Neural cell (in vitro differentiated cells): ENCODE measurements around the gene LCN10. TPM values are rescaled to one million over a fixed set of nuclear protein-coding genes. Genes with fewer than 3 reads are reported as not detected.

Experiments used
- H2AFZ ChIP-seq: fragments of 200-600, 300-800 bp; sonication (generic), shearing (Covaris generic); 2 replicates; pipeline ENCODE4 v1.6.0; 2014; ENCODE audit warnings: low read depth, mild to moderate bottlenecking, antibody characterized with exemption, low read length, moderate library complexity
- H3F3A ChIP-seq: fragments of 200-600 bp; shearing (Covaris generic); 2 replicates; pipeline ENCODE4 v1.6.1; 2016; ENCODE audit warnings: mild to moderate bottlenecking, moderate library complexity, mixed read lengths, antibody characterized with exemption, low read length; ENCODE audit not compliant: insufficient read depth, poor library complexity, severe bottlenecking
- H3K27ac ChIP-seq: fragments of 200-600, 300-800 bp; sonication (generic), shearing (Covaris generic); 2 replicates; pipeline ENCODE4 v1.5.1; 2014; ENCODE audit warnings: mild to moderate bottlenecking, low read length, moderate library complexity
- H3K27me3 ChIP-seq: fragments of 300-800, 200-600 bp; sonication (generic), shearing (Covaris generic); 2 replicates; pipeline ENCODE4 v1.6.0; 2014; ENCODE audit warnings: mild to moderate bottlenecking, low read depth, low read length, moderate library complexity; ENCODE audit not compliant: insufficient read depth
- H3K36me3 ChIP-seq: fragments of 300-800, 200-600 bp; sonication (generic), shearing (Covaris generic); 2 replicates; pipeline ENCODE4 v1.5.1; 2014; ENCODE audit warnings: mild to moderate bottlenecking, antibody characterized with exemption, low read length, moderate library complexity; ENCODE audit not compliant: insufficient read depth
- H3K4me2 ChIP-seq: fragments of 300-800, 200-600 bp; sonication (generic), shearing (Covaris generic); 2 replicates; pipeline ENCODE4 v1.6.0; 2014; ENCODE audit warnings: mild to moderate bottlenecking, low read length
- H3K4me3 ChIP-seq: fragments of 300-800, 200-600 bp; sonication (generic), shearing (Covaris generic); 2 replicates; pipeline ENCODE4 v1.5.1; 2014; ENCODE audit warnings: mild to moderate bottlenecking, low read length, moderate library complexity
- H3K79me2 ChIP-seq: fragments of 200-600 bp; shearing (Covaris generic); replicated peaks from 2 replicates; pipeline ENCODE4 v1.6.0; 2014; ENCODE audit warnings: mild to moderate bottlenecking, low read length, moderate library complexity; ENCODE audit not compliant: insufficient read depth
- H3K9ac ChIP-seq: fragments of 300-800, 200-600 bp; sonication (generic), shearing (Covaris generic); 2 replicates; pipeline ENCODE4 v1.6.1; 2016; ENCODE audit warnings: mild to moderate bottlenecking, low read length, mixed read lengths
- H3K9me2 ChIP-seq: fragments of 200-600 bp; shearing (Covaris generic); 2 replicates; pipeline ENCODE4 v1.6.1; 2016; ENCODE audit warnings: mild to moderate bottlenecking, low read length, mixed read lengths; ENCODE audit not compliant: insufficient read depth
- H3K9me3 ChIP-seq: fragments of 200-600, 300-800 bp; sonication (generic), shearing (Covaris generic); 2 replicates; pipeline ENCODE4 v1.6.1; 2016; ENCODE audit warnings: mild to moderate bottlenecking, mixed run types, low read length, moderate library complexity, mixed read lengths
- H4K20me1 ChIP-seq: fragments of 200-600 bp; shearing (Covaris generic); 2 replicates; pipeline ENCODE4 v1.6.1; 2016; ENCODE audit warnings: mild to moderate bottlenecking, mixed run types; ENCODE audit not compliant: insufficient read depth
- EP300 ChIP-seq: fragments of 450-650 bp; conservative IDR thresholded peaks from 2 replicates; pipeline ENCODE4 v1.6.1; 2014; ENCODE audit warnings: antibody characterized with exemption, mild to moderate bottlenecking, moderate library complexity; ENCODE audit not compliant: poor library complexity, severe bottlenecking
- EZH2 ChIP-seq: fragments of 200-600, 300-800 bp; shearing (Covaris generic), sonication (generic); IDR thresholded peaks from 2 replicates; pipeline ENCODE4 v1.6.1; 2014; ENCODE audit warnings: antibody characterized with exemption, low read length, borderline replicate concordance, mild to moderate bottlenecking; ENCODE audit not compliant: insufficient read depth, poor library complexity, severe bottlenecking
- MXI1 ChIP-seq: fragments of 450-650 bp; conservative IDR thresholded peaks from 2 replicates; pipeline ENCODE4 v1.6.1; 2014; ENCODE audit warnings: antibody characterized with exemption, mild to moderate bottlenecking; ENCODE audit not compliant: poor library complexity, severe bottlenecking
- POLR2AphosphoS5 ChIP-seq: IDR thresholded peaks from 2 replicates; pipeline ENCODE4 v1.6.1; 2012
- RAD21 ChIP-seq: fragments of 450-650 bp; conservative IDR thresholded peaks from 2 replicates; pipeline ENCODE4 v1.6.1; 2014; ENCODE audit warnings: antibody characterized with exemption, mild to moderate bottlenecking, moderate library complexity
- SMC3 ChIP-seq: fragments of 450-650 bp; conservative IDR thresholded peaks from 2 replicates; pipeline ENCODE4 v1.6.1; 2014; ENCODE audit warnings: antibody characterized with exemption, mild to moderate bottlenecking, moderate library complexity; ENCODE audit not compliant: poor library complexity
- TAF1 ChIP-seq: IDR thresholded peaks from 2 replicates; pipeline ENCODE4 v1.6.1; 2012; ENCODE audit warnings: low read depth
- polyA plus RNA-seq: library from polyadenylated mRNA; depleted of rRNA; stranded (reverse); fragments of >200 nt; gene quantifications from 2 replicates; pipeline ENCODE4 v1.2.3, GENCODE V29; 2014
- TF ChIP-seq, protein P1 (sequence below): fragments of 450-650 bp; IDR thresholded peaks from 2 replicates; pipeline ENCODE4 v1.5.1; 2014; ENCODE audit warnings: antibody characterized with exemption, mild to moderate bottlenecking, moderate library complexity; ENCODE audit not compliant: poor library complexity, severe bottlenecking
- TF ChIP-seq, protein P2 (sequence below): IDR thresholded peaks from 2 replicates; pipeline ENCODE4 v1.6.1; 2012; ENCODE audit warnings: borderline replicate concordance

LCN10 gene
- polyA plus RNA-seq, 1 donor from 2014 or later, result not detected

DNA sequence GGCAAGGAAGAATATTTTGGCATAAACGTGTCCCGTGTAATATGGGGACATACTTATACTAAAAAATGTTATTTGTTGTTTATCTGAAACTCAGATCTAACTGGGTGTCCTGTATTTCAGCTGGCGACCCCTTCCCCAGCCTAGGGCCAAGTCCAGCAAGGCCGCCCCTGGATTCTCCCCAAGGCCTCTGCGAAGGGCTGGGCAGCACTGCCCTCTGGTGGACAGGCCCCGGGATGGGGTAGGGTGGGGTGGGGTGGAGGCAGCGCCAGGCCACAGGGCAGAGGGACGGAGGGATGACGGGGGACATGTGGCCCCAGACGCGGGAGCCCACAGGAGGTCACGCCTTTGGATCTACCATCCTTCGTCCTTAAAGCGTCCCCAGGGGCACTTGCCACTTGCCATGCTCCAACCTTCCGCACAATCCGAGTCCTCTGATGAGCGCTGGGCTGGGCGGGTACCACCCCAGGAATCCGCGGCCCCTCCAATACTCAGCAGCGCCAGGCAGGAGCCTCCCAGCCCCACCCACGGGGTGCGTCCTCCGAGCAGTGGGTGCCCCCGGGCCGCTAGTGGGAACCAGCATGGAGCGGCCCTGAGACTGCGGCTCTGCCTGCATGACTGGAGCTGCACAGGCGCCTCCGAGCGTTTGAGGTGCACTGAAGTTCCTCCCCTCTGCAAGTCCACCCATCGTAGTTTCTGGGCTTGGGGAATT lies 48.4 kb downstream of the LCN10 start:
- Histone ChIP-seq H3K79me2 (no peaks in the 10 kb centered on the region), H3K27ac (no peak overlapping the region), H3K4me2 (no peak overlapping the region), H2AFZ (no peak overlapping the region), H4K20me1 (no peaks in the 10 kb centered on the region), H3K27me3 (no peaks in the 10 kb centered on the region), H3K36me3 (no peaks in the 10 kb centered on the region), H3K9ac (no peak overlapping the region), H3K9me2 (no peaks in the 10 kb centered on the region), H3K4me3 (no peak overlapping the region), H3K9me3 (no peaks in the 10 kb centered on the region), H3F3A (no peaks in the 10 kb centered on the region)
- no peak for TF ChIP-seq MXI1
- TF ChIP-seq, protein P1, sequence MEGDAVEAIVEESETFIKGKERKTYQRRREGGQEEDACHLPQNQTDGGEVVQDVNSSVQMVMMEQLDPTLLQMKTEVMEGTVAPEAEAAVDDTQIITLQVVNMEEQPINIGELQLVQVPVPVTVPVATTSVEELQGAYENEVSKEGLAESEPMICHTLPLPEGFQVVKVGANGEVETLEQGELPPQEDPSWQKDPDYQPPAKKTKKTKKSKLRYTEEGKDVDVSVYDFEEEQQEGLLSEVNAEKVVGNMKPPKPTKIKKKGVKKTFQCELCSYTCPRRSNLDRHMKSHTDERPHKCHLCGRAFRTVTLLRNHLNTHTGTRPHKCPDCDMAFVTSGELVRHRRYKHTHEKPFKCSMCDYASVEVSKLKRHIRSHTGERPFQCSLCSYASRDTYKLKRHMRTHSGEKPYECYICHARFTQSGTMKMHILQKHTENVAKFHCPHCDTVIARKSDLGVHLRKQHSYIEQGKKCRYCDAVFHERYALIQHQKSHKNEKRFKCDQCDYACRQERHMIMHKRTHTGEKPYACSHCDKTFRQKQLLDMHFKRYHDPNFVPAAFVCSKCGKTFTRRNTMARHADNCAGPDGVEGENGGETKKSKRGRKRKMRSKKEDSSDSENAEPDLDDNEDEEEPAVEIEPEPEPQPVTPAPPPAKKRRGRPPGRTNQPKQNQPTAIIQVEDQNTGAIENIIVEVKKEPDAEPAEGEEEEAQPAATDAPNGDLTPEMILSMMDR, result peak; percentile 18

DNA sequence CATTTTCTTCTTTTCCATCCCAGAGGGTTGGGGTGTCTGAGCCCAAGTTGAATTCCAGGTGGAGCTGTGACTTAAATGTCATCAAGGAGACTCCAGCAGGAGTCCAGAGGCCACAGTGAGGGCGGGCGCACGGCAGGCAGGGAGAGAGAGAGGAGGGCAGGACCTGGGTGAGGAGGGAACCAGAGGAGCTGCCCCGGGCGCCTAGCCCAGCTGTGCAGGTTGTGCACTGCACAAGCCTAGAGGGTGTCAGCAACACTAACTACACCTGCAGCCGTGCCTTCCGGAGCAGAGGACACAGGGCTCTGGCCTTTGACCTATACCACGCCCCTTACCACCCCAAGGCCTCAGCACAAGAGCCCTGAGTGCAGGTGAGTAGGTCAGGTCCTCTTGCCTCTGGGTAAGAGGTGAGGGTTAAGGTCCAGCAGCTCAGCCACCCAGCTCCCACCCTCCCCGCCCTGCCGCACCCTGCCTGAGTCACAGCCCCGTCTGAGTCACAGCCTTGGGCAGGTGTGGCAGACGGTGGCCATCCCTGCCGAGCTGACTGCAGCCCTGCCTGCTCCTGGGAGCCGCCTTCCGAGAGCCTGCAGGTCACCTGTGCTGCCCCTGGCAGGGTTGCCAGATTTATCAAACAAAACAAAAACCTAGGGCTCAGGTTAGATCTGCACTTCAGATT lies 49.1 kb downstream of the LCN10 start:
- Histone ChIP-seq H3K9me3 (no peaks in the 10 kb centered on the region), H3K36me3 (no peaks in the 10 kb centered on the region), H3K9me2 (no peaks in the 10 kb centered on the region), H3K9ac (no peak overlapping the region), H3K4me3 (no peak overlapping the region), H3K79me2 (no peaks in the 10 kb centered on the region), H3K4me2 (no peak overlapping the region), H3K27me3 (no peaks in the 10 kb centered on the region), H2AFZ (no peak overlapping the region), H4K20me1 (no peaks in the 10 kb centered on the region), H3K27ac (no peak overlapping the region), H3F3A (no peaks in the 10 kb centered on the region)
- no peak for TF ChIP-seq EP300
- TF ChIP-seq RAD21, result no peak
- TF ChIP-seq EZH2, result no peak
- no peak for TF ChIP-seq TAF1
- TF ChIP-seq, protein P1, result no peak
- no peak for TF ChIP-seq SMC3
- TF ChIP-seq, protein P2, sequence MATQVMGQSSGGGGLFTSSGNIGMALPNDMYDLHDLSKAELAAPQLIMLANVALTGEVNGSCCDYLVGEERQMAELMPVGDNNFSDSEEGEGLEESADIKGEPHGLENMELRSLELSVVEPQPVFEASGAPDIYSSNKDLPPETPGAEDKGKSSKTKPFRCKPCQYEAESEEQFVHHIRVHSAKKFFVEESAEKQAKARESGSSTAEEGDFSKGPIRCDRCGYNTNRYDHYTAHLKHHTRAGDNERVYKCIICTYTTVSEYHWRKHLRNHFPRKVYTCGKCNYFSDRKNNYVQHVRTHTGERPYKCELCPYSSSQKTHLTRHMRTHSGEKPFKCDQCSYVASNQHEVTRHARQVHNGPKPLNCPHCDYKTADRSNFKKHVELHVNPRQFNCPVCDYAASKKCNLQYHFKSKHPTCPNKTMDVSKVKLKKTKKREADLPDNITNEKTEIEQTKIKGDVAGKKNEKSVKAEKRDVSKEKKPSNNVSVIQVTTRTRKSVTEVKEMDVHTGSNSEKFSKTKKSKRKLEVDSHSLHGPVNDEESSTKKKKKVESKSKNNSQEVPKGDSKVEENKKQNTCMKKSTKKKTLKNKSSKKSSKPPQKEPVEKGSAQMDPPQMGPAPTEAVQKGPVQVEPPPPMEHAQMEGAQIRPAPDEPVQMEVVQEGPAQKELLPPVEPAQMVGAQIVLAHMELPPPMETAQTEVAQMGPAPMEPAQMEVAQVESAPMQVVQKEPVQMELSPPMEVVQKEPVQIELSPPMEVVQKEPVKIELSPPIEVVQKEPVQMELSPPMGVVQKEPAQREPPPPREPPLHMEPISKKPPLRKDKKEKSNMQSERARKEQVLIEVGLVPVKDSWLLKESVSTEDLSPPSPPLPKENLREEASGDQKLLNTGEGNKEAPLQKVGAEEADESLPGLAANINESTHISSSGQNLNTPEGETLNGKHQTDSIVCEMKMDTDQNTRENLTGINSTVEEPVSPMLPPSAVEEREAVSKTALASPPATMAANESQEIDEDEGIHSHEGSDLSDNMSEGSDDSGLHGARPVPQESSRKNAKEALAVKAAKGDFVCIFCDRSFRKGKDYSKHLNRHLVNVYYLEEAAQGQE, result no peak
- TF ChIP-seq POLR2AphosphoS5, result no peak
- TF ChIP-seq MXI1, result no peak
